ENCODE measurements around the gene CYBRD1. TPM values are rescaled to one million over a fixed set of nuclear protein-coding genes. Genes with fewer than 3 reads are reported as not detected.

CYBRD1 gene
- total and polyA plus RNA-seq, 2 experiments from 2014 or later, result 42.4 to 66.1 TPM

DNA sequence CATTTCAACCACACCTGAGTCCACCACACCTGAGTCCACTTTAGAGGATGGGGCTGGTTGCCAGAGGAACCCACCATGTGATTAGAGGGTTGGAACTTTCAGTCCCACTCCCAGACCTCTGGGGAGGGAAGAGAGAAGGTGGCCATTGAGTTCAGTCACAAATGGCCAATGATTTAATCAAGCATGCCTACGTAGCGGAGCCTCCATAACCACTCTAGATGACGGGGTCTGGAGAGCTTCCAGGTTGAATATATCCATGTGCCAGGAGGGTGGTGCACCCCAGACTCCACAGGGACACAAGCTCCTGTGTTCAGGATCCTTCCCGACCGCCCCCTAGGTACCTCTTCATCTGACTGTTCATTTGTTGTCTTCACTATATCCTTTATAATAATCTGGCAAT, 53.3 kb downstream of the CYBRD1 start:
- Histone ChIP-seq H3K27ac (no peak overlapping the region), H3K9me3 (ENCODE audit: low read depth) (no peaks in the 10 kb centered on the region), H2AFZ (no peak overlapping the region), H3K4me3 (no peak overlapping the region), H3K79me2 (no peaks in the 10 kb centered on the region), H3K4me2 (no peak overlapping the region), H3K4me1 (ENCODE audit: insufficient read depth) (no peaks in the 10 kb centered on the region), H3K36me3 (replicated peaks; ENCODE audit: insufficient read depth, low read depth) (no peaks in the 10 kb centered on the region), H3K27me3 (no peaks in the 10 kb centered on the region), H4K20me1 (ENCODE audit: insufficient read depth, poor library complexity, severe bottlenecking) (no peaks in the 10 kb centered on the region), H3K9me2 (replicated peaks; ENCODE audit: insufficient read depth) (no peaks in the 10 kb centered on the region)
- no peak for TF ChIP-seq EZH2phosphoT487 (IDR thresholded peaks at IDR 0.05; ENCODE audit: low read depth, severe bottlenecking, unreplicated experiment)
- no peak for TF ChIP-seq EZH2 (IDR thresholded peaks at IDR 0.05; ENCODE audit: borderline replicate concordance)
- TF ChIP-seq, protein P1, sequence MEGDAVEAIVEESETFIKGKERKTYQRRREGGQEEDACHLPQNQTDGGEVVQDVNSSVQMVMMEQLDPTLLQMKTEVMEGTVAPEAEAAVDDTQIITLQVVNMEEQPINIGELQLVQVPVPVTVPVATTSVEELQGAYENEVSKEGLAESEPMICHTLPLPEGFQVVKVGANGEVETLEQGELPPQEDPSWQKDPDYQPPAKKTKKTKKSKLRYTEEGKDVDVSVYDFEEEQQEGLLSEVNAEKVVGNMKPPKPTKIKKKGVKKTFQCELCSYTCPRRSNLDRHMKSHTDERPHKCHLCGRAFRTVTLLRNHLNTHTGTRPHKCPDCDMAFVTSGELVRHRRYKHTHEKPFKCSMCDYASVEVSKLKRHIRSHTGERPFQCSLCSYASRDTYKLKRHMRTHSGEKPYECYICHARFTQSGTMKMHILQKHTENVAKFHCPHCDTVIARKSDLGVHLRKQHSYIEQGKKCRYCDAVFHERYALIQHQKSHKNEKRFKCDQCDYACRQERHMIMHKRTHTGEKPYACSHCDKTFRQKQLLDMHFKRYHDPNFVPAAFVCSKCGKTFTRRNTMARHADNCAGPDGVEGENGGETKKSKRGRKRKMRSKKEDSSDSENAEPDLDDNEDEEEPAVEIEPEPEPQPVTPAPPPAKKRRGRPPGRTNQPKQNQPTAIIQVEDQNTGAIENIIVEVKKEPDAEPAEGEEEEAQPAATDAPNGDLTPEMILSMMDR (IDR thresholded peaks at IDR 0.05; ENCODE audit: poor library complexity), result no peak
- WGBS (ENCODE audit: low lambda C conversion rate, missing lambda C conversion rate), result 77% methylated on average over 5 of the region's 5 CpGs
- no peak for DNase-seq (ENCODE audit: low spot score)

DNA sequence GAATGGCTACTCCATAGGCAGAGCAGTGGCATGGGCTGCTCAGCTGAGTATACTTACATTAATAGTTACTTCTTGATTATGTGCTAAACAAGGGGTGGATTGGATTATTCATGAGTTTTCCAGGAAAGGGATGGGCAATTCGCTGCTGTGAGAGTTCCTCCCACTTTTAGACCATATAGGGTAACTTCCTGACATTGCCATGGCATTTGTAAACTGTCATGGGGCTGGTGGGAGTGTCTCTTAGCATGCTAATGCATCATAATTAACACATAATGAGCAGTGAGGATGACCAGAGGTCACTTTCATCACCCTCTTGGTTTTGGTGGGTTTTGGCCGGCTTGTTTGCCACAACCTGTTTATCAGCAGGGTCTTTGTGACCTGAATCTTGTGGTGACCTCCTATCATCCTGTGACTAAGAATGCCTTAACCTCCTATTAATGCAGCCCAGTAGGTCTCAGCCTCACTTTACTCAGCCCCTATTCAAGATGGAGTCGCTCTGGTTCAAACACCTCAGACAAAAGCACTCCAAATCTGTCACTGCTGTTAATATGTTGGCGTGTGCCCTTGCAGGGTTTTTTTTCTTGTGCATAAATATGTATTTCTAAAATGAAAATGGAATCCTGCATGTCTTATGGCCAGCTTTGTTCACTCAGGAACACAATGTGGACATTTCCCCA, 56.0 kb downstream of the CYBRD1 start:
- no peak overlapping the region for H3K4me3 ChIP-seq
- H4K20me1 ChIP-seq (ENCODE audit: insufficient read depth, poor library complexity, severe bottlenecking), result no peaks in the 10 kb centered on the region

DNA sequence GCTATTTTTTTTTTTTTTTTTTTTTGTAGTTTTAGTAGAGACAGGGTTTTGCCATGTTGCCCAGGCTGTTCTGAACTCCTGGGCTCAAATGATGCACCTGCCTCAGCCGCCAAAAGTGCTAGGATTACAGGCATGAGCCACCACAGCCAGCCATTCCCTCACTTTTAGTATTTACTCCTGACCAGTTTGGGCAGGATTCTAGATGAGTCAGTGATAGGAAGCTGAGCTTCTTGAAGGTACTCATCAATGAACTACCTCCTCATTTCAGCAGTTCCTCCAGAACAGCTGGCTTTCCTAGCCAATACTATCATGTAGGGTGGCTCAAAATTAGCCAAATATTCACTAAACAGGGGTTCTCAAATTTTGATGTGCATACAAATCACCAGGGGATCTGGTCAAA, 57.2 kb downstream of the CYBRD1 start:
- Histone ChIP-seq H3K36me3 (replicated peaks; ENCODE audit: insufficient read depth, low read depth) (no peaks in the 10 kb centered on the region), H3K27me3 (no peaks in the 10 kb centered on the region), H3K4me3 (no peak overlapping the region), H3K4me1 (ENCODE audit: insufficient read depth) (no peaks in the 10 kb centered on the region), H3K9me2 (replicated peaks; ENCODE audit: insufficient read depth) (no peaks in the 10 kb centered on the region), H3K4me2 (no peak overlapping the region), H3K79me2 (no peaks in the 10 kb centered on the region), H3K9me3 (ENCODE audit: low read depth) (no peaks in the 10 kb centered on the region), H3K27ac (no peak overlapping the region), H2AFZ (no peak overlapping the region), H4K20me1 (ENCODE audit: insufficient read depth, poor library complexity, severe bottlenecking) (no peaks in the 10 kb centered on the region)
- TF ChIP-seq EZH2phosphoT487 (IDR thresholded peaks at IDR 0.05; ENCODE audit: low read depth, severe bottlenecking, unreplicated experiment), result no peak
- TF ChIP-seq EZH2 (IDR thresholded peaks at IDR 0.05; ENCODE audit: borderline replicate concordance), result no peak
- 93% methylated on average over 1 of the region's 1 CpG for WGBS (ENCODE audit: low lambda C conversion rate, missing lambda C conversion rate)
- no peak for DNase-seq (ENCODE audit: low spot score)

More for the DNA sequence above, 56.0 kb downstream of the CYBRD1 start:
- no peaks in the 10 kb centered on the region for H3K36me3 ChIP-seq (replicated peaks; ENCODE audit: insufficient read depth, low read depth)
- no peaks in the 10 kb centered on the region for H3K4me1 ChIP-seq (ENCODE audit: insufficient read depth)
- DNase-seq (ENCODE audit: low spot score), result no peak
- no peaks in the 10 kb centered on the region for H3K9me3 ChIP-seq (ENCODE audit: low read depth)
- no peak overlapping the region for H3K4me2 ChIP-seq
- 96% methylated on average over 4 of the region's 4 CpGs for WGBS (ENCODE audit: low lambda C conversion rate, missing lambda C conversion rate)
- H3K79me2 ChIP-seq, result no peaks in the 10 kb centered on the region
- no peak overlapping the region for H2AFZ ChIP-seq
- no peak overlapping the region for H3K27ac ChIP-seq
- H3K9me2 ChIP-seq (replicated peaks; ENCODE audit: insufficient read depth), result no peaks in the 10 kb centered on the region
- H3K27me3 ChIP-seq, result no peaks in the 10 kb centered on the region
- TF ChIP-seq EZH2phosphoT487 (IDR thresholded peaks at IDR 0.05; ENCODE audit: low read depth, severe bottlenecking, unreplicated experiment) (no peak), EZH2 (IDR thresholded peaks at IDR 0.05; ENCODE audit: borderline replicate concordance) (no peak)
- TF ChIP-seq, protein P1 (IDR thresholded peaks at IDR 0.05; ENCODE audit: poor library complexity), result no peak

DNA sequence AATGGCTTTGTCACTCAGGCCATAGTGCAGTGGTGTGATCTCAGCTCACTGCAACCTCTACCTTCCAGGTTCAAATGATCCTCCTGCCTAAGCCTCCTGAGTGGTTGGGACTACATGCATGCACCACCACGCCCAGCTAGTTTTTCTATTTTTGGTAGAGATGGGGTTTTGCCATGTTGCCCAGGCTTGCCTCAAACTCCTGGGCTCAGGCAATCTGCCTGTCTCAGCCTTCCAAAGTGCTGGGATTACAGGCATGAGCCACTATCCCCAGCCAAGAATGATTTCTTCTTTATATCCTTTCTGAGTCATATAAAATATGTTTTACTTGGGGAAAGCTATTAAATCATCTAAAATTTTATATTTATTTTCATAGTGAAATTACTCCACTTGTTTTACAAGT, 61.3 kb downstream of the CYBRD1 start:
- Histone ChIP-seq H3K27me3 (no peaks in the 10 kb centered on the region), H3K79me2 (no peaks in the 10 kb centered on the region), H3K4me1 (ENCODE audit: insufficient read depth) (no peaks in the 10 kb centered on the region), H3K27ac (no peak overlapping the region), H4K20me1 (ENCODE audit: insufficient read depth, poor library complexity, severe bottlenecking) (no peaks in the 10 kb centered on the region), H3K4me3 (no peak overlapping the region), H3K9me3 (ENCODE audit: low read depth) (no peaks in the 10 kb centered on the region), H2AFZ (no peak overlapping the region), H3K4me2 (no peak overlapping the region), H3K36me3 (replicated peaks; ENCODE audit: insufficient read depth, low read depth) (no peaks in the 10 kb centered on the region), H3K9me2 (replicated peaks; ENCODE audit: insufficient read depth) (no peaks in the 10 kb centered on the region)
- 87% methylated on average over 1 of the region's 1 CpG for WGBS (ENCODE audit: low lambda C conversion rate, missing lambda C conversion rate)
- no peak for DNase-seq (ENCODE audit: low spot score)
- TF ChIP-seq, protein P1 (IDR thresholded peaks at IDR 0.05; ENCODE audit: poor library complexity), result no peak
- TF ChIP-seq EZH2 (IDR thresholded peaks at IDR 0.05; ENCODE audit: borderline replicate concordance), result no peak
- TF ChIP-seq EZH2phosphoT487 (IDR thresholded peaks at IDR 0.05; ENCODE audit: low read depth, severe bottlenecking, unreplicated experiment), result no peak

Measured in hepatocyte (in vitro differentiated cells).